HepG2 (cell line): ENCODE measurements around the gene BRCA1. TPM values are rescaled to one million over a fixed set of nuclear protein-coding genes. Genes with fewer than 3 reads are reported as not detected.

Source experiments
- AGO1 ChIP-seq: fragments of 200-400 bp; formaldehyde crosslinking; IDR thresholded peaks from 2 replicates; pipeline ENCODE4 v1.6.1; 2017; ENCODE audit warnings: mild to moderate bottlenecking, low read depth, low read length, moderate library complexity; ENCODE audit not compliant: poor library complexity, severe bottlenecking
- AGO2 ChIP-seq: fragments of 200-400 bp; formaldehyde crosslinking; optimal IDR thresholded peaks from 2 replicates; pipeline ENCODE3; 2017; ENCODE audit warnings: mild to moderate bottlenecking, low read depth, low read length, moderate library complexity
- ARID2 ChIP-seq: sonication (generic); formaldehyde crosslinking; IDR thresholded peaks from 2 replicates; pipeline ENCODE4 v1.8.1; 2022; ENCODE audit warnings: mild to moderate bottlenecking, missing genetic modification reagents, borderline replicate concordance
- CHCHD3 ChIP-seq: sonication (generic); formaldehyde crosslinking; IDR thresholded peaks from 2 replicates; pipeline ENCODE4 v1.8.0; 2022; ENCODE audit warnings: mild to moderate bottlenecking, missing genetic modification reagents, moderate library complexity
- ETV6 ChIP-seq: sonication (generic); formaldehyde crosslinking; conservative IDR thresholded peaks from 2 replicates; pipeline ENCODE4 v1.4.0; 2020; ENCODE audit warnings: missing genetic modification reagents
- KMT2B ChIP-seq: IDR thresholded peaks from 2 replicates; pipeline ENCODE4 v1.6.1; 2016; ENCODE audit warnings: missing genetic modification reagents, missing compliant biosample characterization
- MAFG ChIP-seq: sonication (generic); formaldehyde crosslinking; IDR thresholded peaks from 2 replicates; pipeline ENCODE4 v1.5.1; 2020; ENCODE audit warnings: mild to moderate bottlenecking, missing genetic modification reagents
- NFE2 ChIP-seq: sonication (generic); formaldehyde crosslinking; IDR thresholded peaks from 2 replicates; pipeline ENCODE4 v1.4.0; 2020; ENCODE audit warnings: missing genetic modification reagents
- PLRG1 ChIP-seq: fragments of 450-650 bp; conservative IDR thresholded peaks from 2 replicates; pipeline ENCODE4 v1.6.1; 2016
- SNRNP70 ChIP-seq: fragments of 200-400 bp; formaldehyde crosslinking; IDR thresholded peaks from 2 replicates; pipeline ENCODE4 v1.6.1; 2017; ENCODE audit warnings: mild to moderate bottlenecking, low read depth, low read length, moderate library complexity
- ZBTB33 ChIP-seq: sonication (generic); formaldehyde crosslinking; IDR thresholded peaks from 2 replicates; pipeline ENCODE4 v1.4.0; 2020; ENCODE audit warnings: missing genetic modification reagents
- ZNF24 ChIP-seq: fragments of 450-650 bp; IDR thresholded peaks from 2 replicates; pipeline ENCODE4 v1.6.1; 2017; ENCODE audit warnings: antibody characterized with exemption, mild to moderate bottlenecking
- ZNF343 ChIP-seq: sonication (generic); formaldehyde crosslinking; IDR thresholded peaks from 2 replicates; pipeline ENCODE4 v1.4.0; 2020; ENCODE audit warnings: mild to moderate bottlenecking, missing genetic modification reagents
- ZNF776 ChIP-seq: sonication (generic); formaldehyde crosslinking; IDR thresholded peaks from 2 replicates; pipeline ENCODE4 v1.4.0; 2020; ENCODE audit warnings: mild to moderate bottlenecking, missing genetic modification reagents
- polyA plus RNA-seq, 8 experiments: library from polyadenylated mRNA; depleted of rRNA in 3 of 8; stranded (reverse) in 7 of 8; unstranded in 1 of 8; fragments of >200 nt; fragmentation: Illumina TruSeq in 4 of 8; extraction: Trizol in 4 of 8; gene quantifications; 2 replicates each; pipeline versions ENCODE4 v1.2.1 to v1.2.3, GENCODE V29; 2011 to 2016; ENCODE audit warnings: low read depth in 4 of 8, missing spikeins in 1 of 8, mixed read lengths in 1 of 8; ENCODE audit not compliant: insufficient read depth in 1 of 8
- total RNA-seq, 5 experiments: library from RNA; depleted of rRNA; stranded (reverse); fragments of >200 nt; fragmentation: Illumina TruSeq; extraction: Trizol; gene quantifications; 2 replicates each; pipeline ENCODE4 v1.2.3, GENCODE V29; 2016; ENCODE audit warnings: low read depth in 1 of 5
- TF ChIP-seq, protein P1 (sequence below): sonication (generic); formaldehyde crosslinking; IDR thresholded peaks from one replicate; pipeline ENCODE4 v1.5.1; 2020; ENCODE audit warnings: mild to moderate bottlenecking, missing genetic modification reagents; ENCODE audit errors: not compliant biosample characterization
- TF ChIP-seq, protein P2 (sequence below): IDR thresholded peaks from 2 replicates; pipeline ENCODE4 v1.6.1; 2018; ENCODE audit warnings: missing genetic modification reagents, mild to moderate bottlenecking, missing compliant biosample characterization
- TF ChIP-seq, protein P3 (sequence below): sonication (generic); formaldehyde crosslinking; IDR thresholded peaks from 2 replicates; pipeline ENCODE4 v1.4.0; 2020; ENCODE audit warnings: missing genetic modification reagents, mild to moderate bottlenecking, borderline replicate concordance

Gene BRCA1
- total and polyA plus RNA-seq, 2 of the 13 experiments (the other 11 are each of a cell fraction or from before 2014, with no cell fraction given) = 13.3 to 37.5 TPM

- TF ChIP-seq, protein P1, sequence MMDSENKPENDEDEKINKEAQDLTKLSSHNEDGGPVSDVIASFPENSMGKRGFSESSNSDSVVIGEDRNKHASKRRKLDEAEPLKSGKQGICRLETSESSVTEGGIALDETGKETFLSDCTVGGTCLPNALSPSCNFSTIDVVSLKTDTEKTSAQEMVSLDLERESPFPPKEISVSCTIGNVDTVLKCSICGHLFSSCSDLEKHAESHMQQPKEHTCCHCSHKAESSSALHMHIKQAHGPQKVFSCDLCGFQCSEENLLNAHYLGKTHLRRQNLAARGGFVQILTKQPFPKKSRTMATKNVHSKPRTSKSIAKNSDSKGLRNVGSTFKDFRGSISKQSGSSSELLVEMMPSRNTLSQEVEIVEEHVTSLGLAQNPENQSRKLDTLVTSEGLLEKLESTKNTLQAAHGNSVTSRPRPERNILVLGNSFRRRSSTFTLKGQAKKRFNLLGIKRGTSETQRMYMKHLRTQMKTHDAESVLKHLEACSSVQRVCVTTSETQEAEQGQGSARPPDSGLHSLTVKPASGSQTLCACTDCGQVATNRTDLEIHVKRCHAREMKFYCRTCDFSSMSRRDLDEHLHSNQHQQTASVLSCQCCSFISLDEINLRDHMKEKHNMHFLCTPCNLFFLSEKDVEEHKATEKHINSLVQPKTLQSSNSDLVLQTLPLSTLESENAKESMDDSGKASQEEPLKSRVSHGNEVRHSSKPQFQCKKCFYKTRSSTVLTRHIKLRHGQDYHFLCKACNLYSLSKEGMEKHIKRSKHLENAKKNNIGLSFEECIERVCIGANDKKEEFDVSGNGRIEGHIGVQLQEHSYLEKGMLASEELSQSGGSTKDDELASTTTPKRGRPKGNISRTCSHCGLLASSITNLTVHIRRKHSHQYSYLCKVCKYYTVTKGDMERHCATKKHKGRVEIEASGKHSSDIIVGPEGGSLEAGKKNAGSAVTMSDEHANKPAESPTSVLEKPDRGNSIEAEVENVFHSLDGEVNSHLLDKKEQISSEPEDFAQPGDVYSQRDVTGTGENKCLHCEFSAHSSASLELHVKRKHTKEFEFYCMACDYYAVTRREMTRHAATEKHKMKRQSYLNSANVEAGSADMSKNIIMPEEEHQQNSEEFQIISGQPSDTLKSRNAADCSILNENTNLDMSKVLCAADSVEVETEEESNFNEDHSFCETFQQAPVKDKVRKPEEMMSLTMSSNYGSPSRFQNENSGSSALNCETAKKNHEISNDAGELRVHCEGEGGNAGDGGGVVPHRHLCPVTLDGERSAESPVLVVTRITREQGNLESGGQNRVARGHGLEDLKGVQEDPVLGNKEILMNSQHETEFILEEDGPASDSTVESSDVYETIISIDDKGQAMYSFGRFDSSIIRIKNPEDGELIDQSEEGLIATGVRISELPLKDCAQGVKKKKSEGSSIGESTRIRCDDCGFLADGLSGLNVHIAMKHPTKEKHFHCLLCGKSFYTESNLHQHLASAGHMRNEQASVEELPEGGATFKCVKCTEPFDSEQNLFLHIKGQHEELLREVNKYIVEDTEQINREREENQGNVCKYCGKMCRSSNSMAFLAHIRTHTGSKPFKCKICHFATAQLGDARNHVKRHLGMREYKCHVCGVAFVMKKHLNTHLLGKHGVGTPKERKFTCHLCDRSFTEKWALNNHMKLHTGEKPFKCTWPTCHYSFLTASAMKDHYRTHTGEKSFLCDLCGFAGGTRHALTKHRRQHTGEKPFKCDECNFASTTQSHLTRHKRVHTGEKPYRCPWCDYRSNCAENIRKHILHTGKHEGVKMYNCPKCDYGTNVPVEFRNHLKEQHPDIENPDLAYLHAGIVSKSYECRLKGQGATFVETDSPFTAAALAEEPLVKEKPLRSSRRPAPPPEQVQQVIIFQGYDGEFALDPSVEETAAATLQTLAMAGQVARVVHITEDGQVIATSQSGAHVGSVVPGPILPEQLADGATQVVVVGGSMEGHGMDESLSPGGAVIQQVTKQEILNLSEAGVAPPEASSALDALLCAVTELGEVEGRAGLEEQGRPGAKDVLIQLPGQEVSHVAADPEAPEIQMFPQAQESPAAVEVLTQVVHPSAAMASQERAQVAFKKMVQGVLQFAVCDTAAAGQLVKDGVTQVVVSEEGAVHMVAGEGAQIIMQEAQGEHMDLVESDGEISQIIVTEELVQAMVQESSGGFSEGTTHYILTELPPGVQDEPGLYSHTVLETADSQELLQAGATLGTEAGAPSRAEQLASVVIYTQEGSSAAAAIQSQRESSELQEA = no peak
- no peak for TF ChIP-seq AGO2
- no peak for TF ChIP-seq NFE2 (CRISPR knock-in tag)
- no peak for TF ChIP-seq ARID2 (CRISPR knock-in tag)
- TF ChIP-seq ETV6 (CRISPR knock-in tag) = no peak
- no peak for TF ChIP-seq SNRNP70
- no peak for TF ChIP-seq MAFG (CRISPR knock-in tag)
- TF ChIP-seq, protein P2, sequence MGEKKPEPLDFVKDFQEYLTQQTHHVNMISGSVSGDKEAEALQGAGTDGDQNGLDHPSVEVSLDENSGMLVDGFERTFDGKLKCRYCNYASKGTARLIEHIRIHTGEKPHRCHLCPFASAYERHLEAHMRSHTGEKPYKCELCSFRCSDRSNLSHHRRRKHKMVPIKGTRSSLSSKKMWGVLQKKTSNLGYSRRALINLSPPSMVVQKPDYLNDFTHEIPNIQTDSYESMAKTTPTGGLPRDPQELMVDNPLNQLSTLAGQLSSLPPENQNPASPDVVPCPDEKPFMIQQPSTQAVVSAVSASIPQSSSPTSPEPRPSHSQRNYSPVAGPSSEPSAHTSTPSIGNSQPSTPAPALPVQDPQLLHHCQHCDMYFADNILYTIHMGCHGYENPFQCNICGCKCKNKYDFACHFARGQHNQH (CRISPR knock-in tag) = peak; percentile 28; the same call in 1 of the 2 replicates
- TF ChIP-seq ZNF343 (CRISPR knock-in tag) = no peak
- TF ChIP-seq AGO1 = no peak
- TF ChIP-seq, protein P3, sequence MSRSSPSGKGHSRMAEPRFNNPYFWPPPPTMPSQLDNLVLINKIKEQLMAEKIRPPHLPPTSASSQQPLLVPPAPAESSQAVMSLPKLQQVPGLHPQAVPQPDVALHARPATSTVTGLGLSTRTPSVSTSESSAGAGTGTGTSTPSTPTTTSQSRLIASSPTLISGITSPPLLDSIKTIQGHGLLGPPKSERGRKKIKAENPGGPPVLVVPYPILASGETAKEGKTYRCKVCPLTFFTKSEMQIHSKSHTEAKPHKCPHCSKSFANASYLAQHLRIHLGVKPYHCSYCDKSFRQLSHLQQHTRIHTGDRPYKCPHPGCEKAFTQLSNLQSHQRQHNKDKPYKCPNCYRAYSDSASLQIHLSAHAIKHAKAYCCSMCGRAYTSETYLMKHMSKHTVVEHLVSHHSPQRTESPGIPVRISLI (CRISPR knock-in tag) = peak; percentile 93
- 0 out of 2 replicates have a peak, but pooled peaks have one; percentile 40 for TF ChIP-seq KMT2B (CRISPR knock-in tag)
- no peak for TF ChIP-seq CHCHD3 (CRISPR knock-in tag)
- TF ChIP-seq PLRG1 = no peak
- TF ChIP-seq ZBTB33 (CRISPR knock-in tag) = no peak
- TF ChIP-seq ZNF776 (CRISPR knock-in tag) = no peak
- TF ChIP-seq ZNF24 = no peak
These were observed 11.0 kb downstream of the BRCA1 start (continued) for GRCh38 chr17:43114151-43114552.
